K562 (cell line): ENCODE measurements around the gene MAP4. TPM values are rescaled to one million over a fixed set of nuclear protein-coding genes. Genes with fewer than 3 reads are reported as not detected.
A peak's percentile ranks its signal among the peaks of the same experiment; 100 is the strongest.

Source experiments
- ATAC-seq: fragments of 200-7000 bp; cut with Tn5 transposase; 3 replicates; pipeline ENCODE4 v1.9.1; 2020; ENCODE audit warnings: moderate library complexity
- BruUV-seq: library from RNA; stranded (reverse); fragments of 400-500 nt; replicated peaks from 2 replicates; lab custom pipeline; 2021; lab: Mats Ljungman, UMichigan
- CTCF ChIA-PET: fragments of 300-600 bp; formaldehyde crosslinking; extraction: SDS; loops from one replicate; lab custom pipeline; 2021; ENCODE audit warnings: low intra/inter-chr PET ratio; lab: Yijun Ruan, JAX
- POLR2A ChIA-PET: fragments of 300-600, 350-650 bp; sonication (Branson Sonifier 250); formaldehyde crosslinking; extraction: SDS; loops from one replicate; lab custom pipeline; 2021; ENCODE audit warnings: antibody characterized with exemption, inconsistent platforms; lab: Yijun Ruan, JAX
- DNase-seq, 4 experiments: peaks; one replicate each; pipeline versions ENCODE4 v3.0.0 to v3.0.0-alpha.2; 2011 to 2018; ENCODE audit warnings: low spot score in 3 of 4, mixed read lengths in 3 of 4; ENCODE audit errors: extremely low read depth in 1 of 4
- FAIRE-seq: peaks from 2 replicates; lab custom pipeline; 2011; peaks lifted over from hg19 to GRCh38; lab: Jason Lieb, UNC
- H2AFZ ChIP-seq: 2 replicates; pipeline ENCODE4 v1.6.0; 2011; ENCODE audit warnings: low read depth, low read length, control low read depth, inconsistent platforms
- H3K27ac ChIP-seq: fragments of 200-600 bp; 3 replicates; pipeline ENCODE4 v1.8.0; 2011; ENCODE audit warnings: low read depth, mild to moderate bottlenecking, control low read depth, inconsistent platforms, low read length, moderate library complexity, mixed read lengths; ENCODE audit errors: extremely low read depth
- H3K27me3 ChIP-seq, 2 experiments: fragments of 300-600 bp in 1 of 2; 2 replicates in 1 of 2; 3 replicates in 1 of 2; pipeline versions ENCODE4 v1.6.0 to v1.8.0; 2011; ENCODE audit warnings: inconsistent platforms in 2 of 2, low read length in 2 of 2, mild to moderate bottlenecking in 1 of 2, mixed read lengths in 1 of 2, moderate library complexity in 1 of 2; ENCODE audit not compliant: control insufficient read depth in 2 of 2, insufficient read depth in 2 of 2
- H3K36me3 ChIP-seq: fragments of 300-600 bp; 3 replicates; pipeline ENCODE4 v1.8.0; 2011; ENCODE audit warnings: mild to moderate bottlenecking, low read length, inconsistent platforms; ENCODE audit not compliant: control insufficient read depth, insufficient read depth
- H3K4me1 ChIP-seq, 2 experiments: fragments of 200-600 bp in 1 of 2; replicated peaks in 1 of 2; 2 replicates in 1 of 2; 3 replicates in 1 of 2; pipeline versions ENCODE4 v1.5.1 to v1.8.0; 2011; ENCODE audit warnings: inconsistent platforms in 2 of 2, low read length in 2 of 2, mild to moderate bottlenecking in 1 of 2, mixed read lengths in 1 of 2, moderate library complexity in 1 of 2; ENCODE audit not compliant: control insufficient read depth in 2 of 2, insufficient read depth in 2 of 2
- H3K4me2 ChIP-seq: 2 replicates; pipeline ENCODE4 v1.6.1; 2011; ENCODE audit warnings: low read length, control low read depth, inconsistent platforms, mixed read lengths; ENCODE audit not compliant: insufficient read depth
- H3K4me3 ChIP-seq: fragments of 200-600 bp; sonication (generic), shearing (Covaris generic); 2 replicates; pipeline ENCODE4 v1.5.1; 2016; ENCODE audit warnings: control low read depth, inconsistent platforms
- H3K79me2 ChIP-seq: fragments of 200-600 bp; 3 replicates; pipeline ENCODE4 v1.8.0; 2011; ENCODE audit warnings: low read length, inconsistent platforms; ENCODE audit not compliant: control insufficient read depth, insufficient read depth
- H3K9ac ChIP-seq, 2 experiments: 2 replicates each; pipeline versions ENCODE4 v1.6.0 to v1.6.1; 2011; ENCODE audit warnings: low read depth in 2 of 2, low read length in 2 of 2, control low read depth in 1 of 2, inconsistent platforms in 1 of 2, mild to moderate bottlenecking in 1 of 2, mixed read lengths in 1 of 2; ENCODE audit not compliant: insufficient read depth in 1 of 2
- H3K9me1 ChIP-seq: one replicate; pipeline ENCODE4 v1.6.0; 2011; ENCODE audit warnings: inconsistent platforms, mild to moderate bottlenecking, low read length, moderate library complexity; ENCODE audit not compliant: control insufficient read depth, insufficient read depth
- H3K9me3 ChIP-seq: replicated peaks from 2 replicates; pipeline ENCODE4 v1.5.1; 2011; ENCODE audit warnings: low read depth, low read length, inconsistent platforms; ENCODE audit not compliant: control insufficient read depth, insufficient read depth
- H4K20me1 ChIP-seq: replicated peaks from 2 replicates; pipeline ENCODE4 v1.6.1; 2011; ENCODE audit warnings: low read length, inconsistent platforms, mixed read lengths; ENCODE audit not compliant: control insufficient read depth, insufficient read depth
- BRCA1 ChIP-seq, 2 experiments: fragments of 450-650 bp in 1 of 2; sonication (generic) in 1 of 2; formaldehyde crosslinking in 1 of 2; IDR thresholded peaks; 2 replicates each; pipeline versions ENCODE4 v1.5.0 to v1.6.1; 2017 to 2020; ENCODE audit warnings: mild to moderate bottlenecking in 1 of 2, missing genetic modification reagents in 1 of 2
- CC2D1A ChIP-seq: fragments of 450-650 bp; IDR thresholded peaks from 2 replicates; pipeline ENCODE4 v1.6.1; 2017; ENCODE audit warnings: mild to moderate bottlenecking
- CREB1 ChIP-seq, 2 experiments: sonication (generic) in 1 of 2; formaldehyde crosslinking in 1 of 2; IDR thresholded peaks; 2 replicates each; pipeline versions ENCODE4 v1.6.1 to v1.8.0; 2012 to 2022; ENCODE audit warnings: inconsistent platforms in 1 of 2, mild to moderate bottlenecking in 1 of 2, missing genetic modification reagents in 1 of 2, moderate library complexity in 1 of 2
- CTCF ChIP-seq, 3 experiments: IDR thresholded peaks in 2 of 3; conservative IDR thresholded peaks in 1 of 3; 2 replicates each; pipeline ENCODE4 v1.5.1; 2011 to 2012; ENCODE audit warnings: low read length in 3 of 3, mild to moderate bottlenecking in 3 of 3, control low read depth in 2 of 3, improper control_type of control experiment in 1 of 3, inconsistent platforms in 1 of 3, low read depth in 1 of 3, mixed read lengths in 1 of 3, moderate library complexity in 1 of 3; ENCODE audit not compliant: insufficient read depth in 2 of 3
- NEUROD1 ChIP-seq: fragments of 150-350 bp; IDR thresholded peaks from 2 replicates; pipeline ENCODE4 v1.6.1; 2014; ENCODE audit warnings: borderline replicate concordance, low read length, low read depth; ENCODE audit not compliant: partially characterized antibody
- POLR2A ChIP-seq: fragments of 450-650 bp; conservative IDR thresholded peaks from 2 replicates; pipeline ENCODE4 v1.6.1; 2016
- POLR2AphosphoS5 ChIP-seq: IDR thresholded peaks from 2 replicates; pipeline ENCODE4 v1.6.1; 2011; ENCODE audit warnings: mild to moderate bottlenecking, low read depth, low read length, moderate library complexity; ENCODE audit not compliant: control insufficient read depth, insufficient read depth
- RBFOX2 ChIP-seq: fragments of 200-400 bp; formaldehyde crosslinking; IDR thresholded peaks from 2 replicates; pipeline ENCODE4 v1.6.1; 2017; ENCODE audit warnings: low read depth, mild to moderate bottlenecking, low read length, moderate library complexity
- RBM39 ChIP-seq: fragments of 200-400 bp; formaldehyde crosslinking; optimal IDR thresholded peaks from 2 replicates; pipeline ENCODE3; 2018; ENCODE audit warnings: low read depth, low read length
- SETDB1 ChIP-seq: IDR thresholded peaks from one replicate; pipeline ENCODE4 v1.6.1; 2012; ENCODE audit warnings: low read length, control low read depth, inconsistent platforms
- SNIP1 ChIP-seq: fragments of 450-650 bp; IDR thresholded peaks from 2 replicates; pipeline ENCODE4 v1.7.1; 2017; ENCODE audit warnings: low read depth, mild to moderate bottlenecking
- SNRNP70 ChIP-seq: fragments of 200-400 bp; formaldehyde crosslinking; optimal IDR thresholded peaks from 2 replicates; pipeline ENCODE3; 2017; ENCODE audit warnings: low read depth, low read length
- ZNF586 ChIP-seq: fragments of 450-650 bp; formaldehyde crosslinking; conservative IDR thresholded peaks from 2 replicates; pipeline ENCODE4 v1.4.0; 2020; ENCODE audit warnings: mild to moderate bottlenecking, moderate library complexity
- WGBS: fragments of 100-300 bp; shearing (Covaris generic); methylation state at CpG from one replicate; pipeline ENCODE4 v1.1.6; 2016; ENCODE audit warnings: low coverage, mixed read lengths; ENCODE audit not compliant: insufficient coverage; ENCODE audit errors: missing lambda C conversion rate; 5-methylcytosine and 5-hydroxymethylcytosine counted together
- in situ Hi-C: fragments of 300-500 bp; cut with MboI; formaldehyde crosslinking; loops from 4 replicates; pipeline ENCODE4 v1.15.0; 2018; ENCODE audit warnings: inconsistent platforms, mixed read lengths
- intact Hi-C: fragments of 100-400 bp; cut with micrococcal nuclease; formaldehyde crosslinking; loops from 2 replicates; pipeline ENCODE4 v1.14.2; 2022
- polyA plus RNA-seq, 8 experiments: library from polyadenylated mRNA; depleted of rRNA in 4 of 8; stranded (reverse) in 5 of 8; unstranded in 3 of 8; fragments of >200 nt; fragmentation: Nextera tagmentation in 2 of 8; fragmentation: Illumina TruSeq in 1 of 8; extraction: Ambion mirVana in 2 of 8; extraction: Trizol in 1 of 8; gene quantifications; 2 replicates each; pipeline versions ENCODE4 v1.2.1 to v1.2.3, GENCODE V29; 2011 to 2014; ENCODE audit warnings: inconsistent platforms in 1 of 8, missing spikeins in 1 of 8
- total RNA-seq, 7 experiments: library from RNA; depleted of rRNA in 6 of 7; stranded (reverse); fragments of >200 nt in 6 of 7; fragmentation: Illumina TruSeq in 2 of 7; extraction: Trizol in 2 of 7; gene quantifications; 2 replicates each; pipeline versions ENCODE4 v1.2.1 to v1.2.3, GENCODE V29; 2011 to 2021; ENCODE audit warnings: low replicate concordance in 1 of 7

MAP4 gene
- total and polyA plus RNA-seq, 9 of the 15 experiments (the other 6 are each of a cell fraction or from before 2014, with no cell fraction given) = 13.3 to 141 (median 36.8) TPM

- TF ChIP-seq NEUROD1 (no peak), SNIP1 (no peak), CTCF (IDR thresholded peaks at IDR 0.05 in 2 of 3, conservative IDR thresholded peaks at IDR 0.05 in 1 of 3; ENCODE audit: insufficient read depth in 2 of 3, low read depth in 1 of 3, low read length in 3 of 3) (peak; percentile 67 to 80 (median 68))
Measured at GRCh38 chr3:47849699-47850563, 166.3 kb downstream of the MAP4 start (continued).

GRCh38 chr3:47849186-47849698 lies 167.0 kb downstream of the MAP4 start:
- WGBS = 91% methylated on average over 12 of the region's 14 CpGs
- Histone ChIP-seq H3K36me3 (peaks cover 91% of the 10 kb centered on the region), H4K20me1 (peaks cover 16% of the 10 kb centered on the region; the same call in 1 of the 2 replicates), H3K4me1 (peaks cover 0 to 30% of the 10 kb centered on the region in 2 experiments; a peak in 1 of 5 replicates), H3K27ac (no peak overlapping the region), H2AFZ (no peak overlapping the region), H3K79me2 (no peaks in the 10 kb centered on the region; the same call in 2 of the 3 replicates), H3K9me1 (no peaks in the 10 kb centered on the region), H3K4me3 (no peak overlapping the region), H3K9ac (no peak overlapping the region), H3K27me3 (no peaks in the 10 kb centered on the region), H3K9me3 (no peaks in the 10 kb centered on the region), H3K4me2 (no peak overlapping the region)
- ChIA-PET CTCF (no interaction called here), POLR2A (interaction anchor here (0.6 to 2.1 kb wide), 8 partner anchors 8 to 303 kb away, joined by 3 to 13 read pairs (median 4); no protein-coding TSS in a partner anchor)
- in situ Hi-C loops (loop anchor here (25.0 kb wide), 1 partner anchor 1388 kb away; no protein-coding TSS in a partner anchor), intact Hi-C loops (no loop called here)
- FAIRE-seq = no peak
- no TSS peak for BruUV-seq
- peak in 1 of 4 experiments; percentile 23 for DNase-seq
- peak; percentile 2 for ATAC-seq
- TF ChIP-seq POLR2A (peak; percentile 34; the same call in 1 of the 2 replicates), RBM39 (peak; percentile 23), SETDB1 (no peak), ZNF586 (CRISPR knock-in tag) (no peak), CC2D1A (no peak), CREB1 (IDR thresholded peaks at IDR 0.05) (no peak), CREB1 (CRISPR knock-in tag; IDR thresholded peaks at IDR 0.05) (no peak), SNRNP70 (peak; percentile 35), RBFOX2 (peak; percentile 37), BRCA1 (IDR thresholded peaks at IDR 0.05) (no peak), BRCA1 (CRISPR knock-in tag; IDR thresholded peaks at IDR 0.05) (0 out of 2 replicates have a peak, but pooled peaks have one; percentile 63), POLR2AphosphoS5 (peak; percentile 33; the same call in 1 of the 2 replicates)
